ENCODE results near the gene KCNQ1.

Gene KCNQ1

GRCh38 chr11:2541881-2542361 is 97.1 kb downstream of the KCNQ1 start:
- Histone ChIP-seq H3K14ac (ENCODE audit: low read length in 2 of 2) (no peak overlapping the region), H3K9ac (ENCODE audit: low read length) (no peak overlapping the region), H3K4me1 (ENCODE audit: control insufficient read depth, insufficient read depth, low read depth, low read length) (no peaks in the 10 kb centered on the region), H2AK5ac (ENCODE audit: low read length, severe bottlenecking) (no peak overlapping the region), H3K4ac (ENCODE audit: low read depth in 1 of 2, low read length in 2 of 2) (no peak overlapping the region), H3K9me3 (ENCODE audit: control insufficient read depth, low read length) (no peaks in the 10 kb centered on the region), H3K27ac (ENCODE audit: low read length, poor library complexity, severe bottlenecking) (no peak overlapping the region), H3K79me1 (replicated peaks; ENCODE audit: low read length, poor library complexity, severe bottlenecking) (no peaks in the 10 kb centered on the region), H3K36me3 (ENCODE audit: control insufficient read depth in 1 of 2, insufficient read depth in 2 of 2, low read depth in 1 of 2, low read length in 2 of 2) (peaks cover 0 to 3% of the 10 kb centered on the region in 2 experiments), H3K27me3 (ENCODE audit: control insufficient read depth in 1 of 2, insufficient read depth in 1 of 2, low read length in 2 of 2) (peaks cover 6 to 28% of the 10 kb centered on the region in 2 experiments), H2BK15ac (ENCODE audit: low read depth, poor library complexity, severe bottlenecking) (no peak overlapping the region), H3K23ac (ENCODE audit: low read length in 2 of 2) (no peak overlapping the region), H2BK120ac (ENCODE audit: low read depth, low read length) (no peak overlapping the region), H3K4me2 (ENCODE audit: low read length, poor library complexity, severe bottlenecking) (no peak overlapping the region), H4K91ac (ENCODE audit: low read length) (no peak overlapping the region), H2BK12ac (ENCODE audit: low read length in 2 of 2) (no peak overlapping the region), H2AFZ (ENCODE audit: low read depth, low read length) (no peak overlapping the region), H4K8ac (ENCODE audit: low read length) (no peak overlapping the region), H3K4me3 (ENCODE audit: insufficient read depth in 1 of 2, low read depth in 1 of 2, low read length in 2 of 2) (no peak overlapping the region), H2BK5ac (ENCODE audit: low read depth, low read length, poor library complexity, severe bottlenecking) (no peak overlapping the region), H3K18ac (ENCODE audit: low read depth in 1 of 2, low read length in 2 of 2) (no peak overlapping the region)
- DNase-seq: no peak
- 90% methylated on average over 11 of the region's 14 CpGs for WGBS

DNA sequence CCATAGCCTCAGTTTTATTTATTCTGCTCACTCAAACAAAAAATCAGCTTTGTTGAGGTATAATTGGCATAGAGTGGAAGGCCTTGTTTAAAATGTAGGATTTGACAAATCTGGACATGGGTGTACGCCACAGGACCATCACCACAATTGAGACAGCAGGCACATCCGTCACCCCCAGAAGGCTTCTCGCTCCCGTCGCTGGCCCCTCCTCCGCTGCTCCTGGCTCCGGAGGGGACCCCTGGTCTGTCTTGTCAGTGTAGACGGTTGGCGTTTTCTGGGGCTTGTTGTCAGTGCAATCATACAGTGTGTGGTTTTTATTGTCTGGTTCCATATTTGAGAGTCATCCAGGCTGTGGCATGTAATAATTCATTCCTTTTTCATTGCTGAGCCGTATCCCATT is 97.6 kb downstream of the KCNQ1 start:
- no peak overlapping the region for H2BK12ac ChIP-seq (ENCODE audit: low read length in 2 of 2)
- H3K23ac ChIP-seq (ENCODE audit: low read length in 2 of 2): no peak overlapping the region
- no peaks in the 10 kb centered on the region for H3K4me1 ChIP-seq (ENCODE audit: control insufficient read depth, insufficient read depth, low read depth, low read length)
- no peak overlapping the region for H2AFZ ChIP-seq (ENCODE audit: low read depth, low read length)
- H2BK120ac ChIP-seq (ENCODE audit: low read depth, low read length): no peak overlapping the region
- no peak overlapping the region for H3K14ac ChIP-seq (ENCODE audit: low read length in 2 of 2)
- H2BK5ac ChIP-seq (ENCODE audit: low read depth, low read length, poor library complexity, severe bottlenecking): no peak overlapping the region
- H3K36me3 ChIP-seq (ENCODE audit: control insufficient read depth in 1 of 2, insufficient read depth in 2 of 2, low read depth in 1 of 2, low read length in 2 of 2): peaks cover 0 to 3% of the 10 kb centered on the region in 2 experiments
- no peak overlapping the region for H3K4me3 ChIP-seq (ENCODE audit: insufficient read depth in 1 of 2, low read depth in 1 of 2, low read length in 2 of 2)
- DNase-seq: no peak
- no peak overlapping the region for H2AK5ac ChIP-seq (ENCODE audit: low read length, severe bottlenecking)
- no peaks in the 10 kb centered on the region for H3K9me3 ChIP-seq (ENCODE audit: control insufficient read depth, low read length)
- no peak overlapping the region for H2BK15ac ChIP-seq (ENCODE audit: low read depth, poor library complexity, severe bottlenecking)
- H3K27ac ChIP-seq (ENCODE audit: low read length, poor library complexity, severe bottlenecking): no peak overlapping the region
- H3K27me3 ChIP-seq (ENCODE audit: control insufficient read depth in 1 of 2, insufficient read depth in 1 of 2, low read length in 2 of 2): peaks cover 6 to 29% of the 10 kb centered on the region in 2 experiments
- WGBS: 94% methylated on average over 10 of the region's 10 CpGs
- H3K4me2 ChIP-seq (ENCODE audit: low read length, poor library complexity, severe bottlenecking): no peak overlapping the region
- H3K18ac ChIP-seq (ENCODE audit: low read depth in 1 of 2, low read length in 2 of 2): no peak overlapping the region
- no peak overlapping the region for H3K4ac ChIP-seq (ENCODE audit: low read depth in 1 of 2, low read length in 2 of 2)
- no peak overlapping the region for H4K91ac ChIP-seq (ENCODE audit: low read length)
- H4K8ac ChIP-seq (ENCODE audit: low read length): no peak overlapping the region
- H3K9ac ChIP-seq (ENCODE audit: low read length): no peak overlapping the region
- no peaks in the 10 kb centered on the region for H3K79me1 ChIP-seq (replicated peaks; ENCODE audit: low read length, poor library complexity, severe bottlenecking)

DNA sequence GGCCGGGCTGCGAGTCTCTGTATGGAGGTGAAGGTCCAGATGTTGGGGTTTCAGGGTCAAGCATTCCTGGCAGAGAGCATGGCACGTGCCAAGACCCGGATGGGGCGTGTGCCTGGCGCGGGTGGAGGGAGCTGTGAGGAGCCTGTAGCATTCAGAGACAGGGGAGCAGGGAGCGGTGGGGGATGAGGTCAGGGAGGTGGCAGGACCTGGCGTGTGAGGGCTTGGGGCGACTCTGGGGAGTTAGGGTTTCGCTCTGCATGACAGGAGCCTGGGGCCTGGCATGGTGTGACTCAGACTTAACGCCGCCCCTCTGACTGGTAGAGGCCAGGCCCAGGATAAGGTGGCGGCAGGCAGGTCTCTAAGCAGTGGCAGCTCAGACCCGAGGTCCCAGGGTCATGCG is 103.0 kb downstream of the KCNQ1 start:
- Histone ChIP-seq H2AFZ (ENCODE audit: low read depth, low read length) (no peak overlapping the region), H3K27ac (ENCODE audit: low read length, poor library complexity, severe bottlenecking) (no peak overlapping the region), H3K9me3 (ENCODE audit: control insufficient read depth, low read length) (no peaks in the 10 kb centered on the region), H3K36me3 (ENCODE audit: control insufficient read depth in 1 of 2, insufficient read depth in 2 of 2, low read depth in 1 of 2, low read length in 2 of 2) (no peaks in the 10 kb centered on the region), H2BK12ac (ENCODE audit: low read length in 2 of 2) (no peak overlapping the region), H4K8ac (ENCODE audit: low read length) (no peak overlapping the region), H3K9ac (ENCODE audit: low read length) (no peak overlapping the region), H2BK5ac (ENCODE audit: low read depth, low read length, poor library complexity, severe bottlenecking) (no peak overlapping the region), H3K4me3 (ENCODE audit: insufficient read depth in 1 of 2, low read depth in 1 of 2, low read length in 2 of 2) (no peak overlapping the region), H3K14ac (ENCODE audit: low read length in 2 of 2) (no peak overlapping the region), H3K4me2 (ENCODE audit: low read length, poor library complexity, severe bottlenecking) (no peak overlapping the region), H3K18ac (ENCODE audit: low read depth in 1 of 2, low read length in 2 of 2) (no peak overlapping the region), H2BK120ac (ENCODE audit: low read depth, low read length) (no peak overlapping the region), H4K91ac (ENCODE audit: low read length) (no peak overlapping the region), H3K23ac (ENCODE audit: low read length in 2 of 2) (no peak overlapping the region), H3K79me1 (replicated peaks; ENCODE audit: low read length, poor library complexity, severe bottlenecking) (no peaks in the 10 kb centered on the region), H3K4me1 (ENCODE audit: control insufficient read depth, insufficient read depth, low read depth, low read length) (peaks cover 2% of the 10 kb centered on the region), H2BK15ac (ENCODE audit: low read depth, poor library complexity, severe bottlenecking) (no peak overlapping the region), H3K4ac (ENCODE audit: low read depth in 1 of 2, low read length in 2 of 2) (no peak overlapping the region), H3K27me3 (ENCODE audit: control insufficient read depth in 1 of 2, insufficient read depth in 1 of 2, low read length in 2 of 2) (peaks cover 0 to 43% of the 10 kb centered on the region in 2 experiments), H2AK5ac (ENCODE audit: low read length, severe bottlenecking) (no peak overlapping the region)
- 83% methylated on average over 16 of the region's 16 CpGs for WGBS
- no peak for DNase-seq

DNA sequence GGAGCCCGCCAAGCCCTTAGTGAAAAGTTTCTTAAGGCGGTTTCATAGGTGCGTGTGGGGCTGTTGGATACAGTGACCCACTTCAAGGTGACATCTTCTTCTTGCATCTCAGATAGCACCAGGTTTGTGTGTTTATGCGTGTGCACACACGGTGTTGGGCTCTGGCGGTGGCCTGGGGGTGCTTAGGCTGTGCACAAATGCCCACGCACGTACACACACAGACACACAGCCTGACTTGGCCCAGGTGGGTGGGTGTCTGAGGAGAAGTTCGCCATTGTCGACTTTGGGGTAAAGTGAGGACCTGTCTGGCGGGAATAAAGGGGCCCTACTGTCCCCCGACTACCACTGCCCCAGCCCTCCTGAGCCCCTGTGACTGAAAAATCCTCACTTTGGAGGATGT is 103.8 kb downstream of the KCNQ1 start:
- no peak overlapping the region for H2BK120ac ChIP-seq (ENCODE audit: low read depth, low read length)
- no peak overlapping the region for H3K4me3 ChIP-seq (ENCODE audit: insufficient read depth in 1 of 2, low read depth in 1 of 2, low read length in 2 of 2)
- H4K91ac ChIP-seq (ENCODE audit: low read length): no peak overlapping the region
- no peak overlapping the region for H3K4ac ChIP-seq (ENCODE audit: low read depth in 1 of 2, low read length in 2 of 2)
- no peak overlapping the region for H3K14ac ChIP-seq (ENCODE audit: low read length in 2 of 2)
- no peak overlapping the region for H2BK15ac ChIP-seq (ENCODE audit: low read depth, poor library complexity, severe bottlenecking)
- no peak overlapping the region for H2AFZ ChIP-seq (ENCODE audit: low read depth, low read length)
- peaks cover 2% of the 10 kb centered on the region for H3K4me1 ChIP-seq (ENCODE audit: control insufficient read depth, insufficient read depth, low read depth, low read length)
- H3K9ac ChIP-seq (ENCODE audit: low read length): no peak overlapping the region
- H4K8ac ChIP-seq (ENCODE audit: low read length): no peak overlapping the region
- H2BK5ac ChIP-seq (ENCODE audit: low read depth, low read length, poor library complexity, severe bottlenecking): no peak overlapping the region
- no peak overlapping the region for H2BK12ac ChIP-seq (ENCODE audit: low read length in 2 of 2)
- no peaks in the 10 kb centered on the region for H3K36me3 ChIP-seq (ENCODE audit: control insufficient read depth in 1 of 2, insufficient read depth in 2 of 2, low read depth in 1 of 2, low read length in 2 of 2)
- WGBS: 90% methylated on average over 11 of the region's 12 CpGs
- H3K9me3 ChIP-seq (ENCODE audit: control insufficient read depth, low read length): no peaks in the 10 kb centered on the region
- H2AK5ac ChIP-seq (ENCODE audit: low read length, severe bottlenecking): no peak overlapping the region
- no peak overlapping the region for H3K4me2 ChIP-seq (ENCODE audit: low read length, poor library complexity, severe bottlenecking)
- no peak overlapping the region for H3K27ac ChIP-seq (ENCODE audit: low read length, poor library complexity, severe bottlenecking)
- H3K18ac ChIP-seq (ENCODE audit: low read depth in 1 of 2, low read length in 2 of 2): no peak overlapping the region
- no peak for DNase-seq
- H3K79me1 ChIP-seq (replicated peaks; ENCODE audit: low read length, poor library complexity, severe bottlenecking): no peaks in the 10 kb centered on the region
- peaks cover 0 to 43% of the 10 kb centered on the region in 2 experiments for H3K27me3 ChIP-seq (ENCODE audit: control insufficient read depth in 1 of 2, insufficient read depth in 1 of 2, low read length in 2 of 2)
- H3K23ac ChIP-seq (ENCODE audit: low read length in 2 of 2): no peak overlapping the region

All from mesenchymal stem cell (in vitro differentiated cells and primary cell).